Kidney glomerular epithelial cell (primary cell): ENCODE data around the gene TREH.
"Not testable (repeated sequence)": the region's sequence is repeated elsewhere in the genome, so short reads cannot be mapped to it uniquely, and the experiment has no call there.

ENCODE experiments used
- DNase-seq: peaks from one replicate; lab custom pipeline; 2025; lab: John Stamatoyannopoulos, UW

TREH gene

DNA sequence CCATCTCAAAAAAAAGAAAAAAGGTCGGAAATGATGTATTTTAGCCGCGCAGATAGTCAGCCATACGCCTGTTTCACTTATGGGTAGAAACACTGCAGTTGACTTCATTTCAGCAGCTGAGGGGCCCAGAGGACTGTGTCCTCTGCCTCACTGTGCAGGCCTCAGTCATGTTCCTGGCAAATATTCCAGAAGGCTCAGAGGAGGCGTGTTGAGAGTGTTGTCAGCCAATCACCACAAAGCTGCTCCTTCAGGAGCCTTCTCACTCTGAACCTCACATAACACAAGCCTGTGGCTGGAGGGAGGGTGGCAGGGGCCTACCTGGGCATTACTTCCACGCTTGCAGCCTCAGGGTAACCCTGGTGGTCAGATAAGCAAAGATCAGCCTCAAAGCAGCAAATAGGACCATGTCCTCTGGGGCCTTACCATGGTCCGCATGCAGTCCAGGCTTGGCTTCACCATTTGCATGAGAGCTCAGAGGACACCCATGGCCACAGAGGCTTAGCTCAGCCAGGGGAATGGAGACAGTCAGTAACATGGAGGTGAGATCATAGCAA lies 17.3 kb upstream of the TREH start:
- no peak for DNase-seq

DNA sequence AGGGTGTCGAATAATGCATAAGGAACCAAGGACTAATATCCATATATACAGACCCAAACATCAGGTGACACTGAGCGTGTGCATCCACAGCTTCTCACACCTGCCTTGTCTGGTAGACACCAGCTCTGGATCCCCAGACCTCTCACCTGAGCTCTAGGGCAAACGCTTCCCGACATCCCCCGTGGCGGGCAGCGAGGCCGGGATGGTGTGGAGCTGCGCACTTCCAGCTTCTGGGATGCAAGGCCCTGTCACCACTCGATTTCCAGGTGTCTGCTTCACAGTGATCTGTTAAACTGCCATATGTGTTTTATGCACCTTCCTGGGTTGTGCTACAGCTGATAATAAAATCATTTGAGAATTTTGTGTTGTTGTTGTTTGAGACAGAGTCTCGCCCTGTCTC lies 15.3 kb upstream of the TREH start:
- DNase-seq = no peak

DNA sequence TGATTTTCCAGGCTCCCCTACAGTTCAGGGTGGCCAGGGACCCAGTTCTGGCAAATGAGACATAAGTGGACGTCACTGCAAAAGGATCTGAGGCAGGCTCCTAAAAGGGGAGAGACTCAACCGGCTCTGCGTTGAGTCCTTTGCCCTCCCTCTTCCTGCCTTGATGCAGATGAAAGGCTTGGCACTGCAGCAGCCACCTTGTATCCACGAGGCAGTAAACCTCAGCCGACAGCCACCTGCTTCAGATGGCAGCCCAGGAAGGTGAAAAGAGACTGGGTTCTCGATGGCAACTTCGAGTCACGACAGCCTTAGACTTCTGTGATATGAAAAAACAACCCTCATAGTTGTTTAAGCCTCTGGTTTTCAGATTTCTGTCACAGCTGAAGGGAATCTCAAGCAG lies 14.7 kb upstream of the TREH start:
- DNase-seq = no peak

DNA sequence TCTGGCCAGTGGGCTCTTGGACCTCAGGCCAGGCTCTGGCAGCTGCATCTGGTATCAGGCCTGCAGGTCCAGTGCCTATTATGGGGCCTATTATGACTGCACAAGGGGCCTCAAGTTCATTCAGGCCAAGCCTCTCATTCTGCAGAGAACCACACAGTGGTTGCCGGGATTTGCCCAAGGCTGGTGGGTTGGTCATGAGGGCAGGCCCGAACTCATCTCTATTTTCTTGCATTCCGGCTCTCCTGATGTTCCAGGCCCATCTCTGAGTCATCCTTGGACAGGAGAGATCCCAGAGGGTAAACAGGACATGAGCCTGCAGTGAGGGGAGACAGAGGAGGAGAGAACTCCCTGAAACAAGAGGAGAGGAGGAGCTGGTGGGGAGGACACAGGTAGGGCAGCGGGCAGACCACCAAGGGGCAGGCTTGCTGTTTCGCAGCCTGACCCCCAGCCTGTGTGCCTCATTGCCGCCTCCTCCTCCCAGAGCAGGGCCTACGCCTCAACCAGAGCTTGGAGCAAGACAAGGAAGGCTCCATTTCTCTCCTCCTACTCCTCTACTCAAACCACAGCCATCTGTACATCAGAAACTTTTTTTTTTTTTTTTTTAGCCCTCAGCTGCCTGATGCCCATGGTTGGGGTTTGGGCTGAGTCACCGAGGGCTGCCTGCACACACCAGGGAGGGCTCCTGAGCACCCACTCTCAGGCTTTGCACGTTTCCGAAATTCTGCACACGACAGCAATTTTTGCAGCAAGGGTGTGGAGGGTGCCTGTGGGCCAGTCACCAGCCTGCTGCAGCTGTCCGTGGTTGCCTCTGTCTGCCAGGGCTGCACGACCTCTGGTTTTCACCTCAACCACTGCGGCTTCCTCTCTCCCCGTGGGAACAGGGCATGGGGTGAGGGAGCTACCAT lies 12.7 kb upstream of the TREH start:
- peak; percentile 5 for DNase-seq

DNA sequence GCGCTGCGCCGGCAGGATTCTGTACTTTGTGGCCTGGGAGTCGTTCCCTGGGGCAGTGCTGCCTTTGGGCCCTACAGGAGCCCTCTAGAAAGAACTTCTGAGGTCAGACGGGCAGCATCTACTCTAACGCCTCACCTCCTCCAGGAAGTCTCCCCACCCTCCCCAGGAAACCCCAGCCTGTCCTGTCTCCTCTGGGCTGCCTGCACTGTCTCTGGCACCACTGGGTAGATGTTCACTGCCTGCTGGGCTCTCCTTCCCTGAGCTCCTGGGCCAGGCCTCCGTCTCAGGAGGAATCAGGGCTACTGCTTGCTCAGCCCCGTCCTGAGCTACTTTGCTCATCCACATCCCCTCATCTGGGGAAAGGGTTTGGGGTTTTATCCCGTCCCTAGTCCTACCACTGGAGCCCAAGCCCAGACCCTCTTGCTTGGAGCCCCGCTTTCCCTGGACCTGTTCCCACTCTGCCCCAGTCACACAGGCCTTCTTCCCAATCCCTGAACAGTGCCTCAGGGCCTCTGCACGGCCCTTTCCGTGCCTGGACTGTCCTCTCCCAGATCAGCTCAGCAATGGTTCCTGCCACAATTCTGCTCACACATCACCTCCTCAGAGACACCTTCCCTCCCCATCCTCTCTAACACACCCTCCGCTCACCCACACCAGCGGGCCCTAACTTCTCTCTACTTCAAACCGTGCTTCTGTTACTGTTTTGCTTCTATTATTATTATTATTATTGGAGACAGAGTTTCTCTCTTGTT lies 11.3 kb upstream of the TREH start:
- no peak for DNase-seq

DNA sequence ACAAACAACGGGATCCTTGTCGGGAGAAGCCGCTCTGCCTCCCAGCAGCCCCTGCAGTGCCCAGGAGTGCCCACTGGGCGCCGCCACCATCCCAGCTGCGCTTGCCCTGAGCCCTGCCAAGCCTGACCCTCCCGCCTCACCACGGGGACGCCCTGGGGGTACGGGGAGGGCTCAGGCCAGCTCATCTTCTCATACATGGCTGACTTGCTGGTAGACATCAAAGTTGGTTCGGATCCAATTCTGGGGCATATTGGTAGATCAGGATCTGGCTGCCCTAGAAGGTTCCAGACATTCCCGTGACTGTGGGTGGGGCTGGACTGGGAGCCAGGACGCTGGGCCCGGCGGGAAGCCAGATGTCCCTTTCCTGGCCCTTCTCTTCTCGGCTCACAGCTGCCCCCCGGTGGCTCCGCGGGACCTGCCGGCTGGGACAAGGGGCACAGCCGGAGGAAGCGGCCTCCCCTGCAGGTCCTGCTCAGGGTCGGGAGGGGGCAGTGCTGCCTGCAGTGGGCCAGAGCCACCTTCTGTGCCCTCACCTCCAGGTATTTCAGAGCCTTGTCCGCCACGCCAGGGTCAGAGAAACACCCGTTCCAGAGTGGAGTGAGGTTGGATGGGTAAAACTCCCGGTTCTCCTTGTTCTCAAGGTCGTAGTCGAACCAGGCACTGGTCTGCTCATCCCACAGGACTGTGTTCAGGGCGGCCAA lies 10.6 kb upstream of the TREH start:
- peak; percentile 97 for DNase-seq

DNA sequence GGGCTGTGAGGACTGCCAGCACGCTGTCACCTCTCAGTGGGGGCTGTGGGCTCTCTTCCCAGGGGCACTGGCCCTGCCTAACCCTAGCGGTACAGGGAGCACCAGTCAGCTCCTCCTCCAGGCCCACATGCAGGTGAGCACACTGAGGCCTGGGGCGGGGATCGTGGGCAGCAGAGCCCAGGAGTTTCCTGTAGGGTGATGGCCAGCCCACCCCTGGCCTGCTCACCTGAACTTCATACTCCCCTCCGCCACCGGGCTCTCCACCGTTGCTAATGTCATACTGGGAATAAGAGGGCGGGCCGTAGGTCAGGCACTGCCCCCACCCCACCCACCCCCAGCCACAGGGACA lies 10.0 kb upstream of the TREH start:
- no peak for DNase-seq

DNA sequence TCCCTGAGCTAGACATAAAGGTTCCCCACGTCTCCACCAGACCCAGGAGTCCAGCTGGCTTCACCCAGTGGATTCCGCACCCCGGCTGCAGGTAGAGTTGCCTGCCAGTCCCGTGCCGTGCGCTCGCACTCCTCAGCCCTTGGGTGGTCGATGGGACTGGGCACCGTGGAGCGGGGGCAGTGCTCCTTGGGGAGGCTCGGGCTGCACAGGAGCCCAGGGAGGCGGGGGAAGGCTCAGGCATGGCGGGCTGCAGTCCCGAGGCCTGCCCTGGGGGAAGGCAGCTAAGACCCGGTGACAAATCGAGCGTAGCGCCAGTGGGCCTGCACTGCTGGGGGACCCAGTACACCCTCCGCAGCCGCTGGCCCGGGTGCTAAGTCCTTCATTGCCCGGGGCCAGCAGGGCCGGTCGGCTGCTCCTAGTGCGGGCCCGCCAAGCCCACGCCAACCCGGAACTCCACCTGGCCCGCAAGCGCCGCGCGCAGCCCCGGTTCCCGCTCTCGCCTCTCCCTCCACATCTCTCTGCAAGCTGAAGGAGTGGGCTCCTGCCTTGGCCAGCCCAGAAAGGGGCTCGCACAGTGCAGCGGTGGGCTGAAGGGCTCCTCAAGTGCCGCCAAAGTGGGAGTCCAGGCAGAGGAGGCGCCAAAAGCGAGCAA lies 9.5 kb upstream of the TREH start:
- DNase-seq = no peak

DNA sequence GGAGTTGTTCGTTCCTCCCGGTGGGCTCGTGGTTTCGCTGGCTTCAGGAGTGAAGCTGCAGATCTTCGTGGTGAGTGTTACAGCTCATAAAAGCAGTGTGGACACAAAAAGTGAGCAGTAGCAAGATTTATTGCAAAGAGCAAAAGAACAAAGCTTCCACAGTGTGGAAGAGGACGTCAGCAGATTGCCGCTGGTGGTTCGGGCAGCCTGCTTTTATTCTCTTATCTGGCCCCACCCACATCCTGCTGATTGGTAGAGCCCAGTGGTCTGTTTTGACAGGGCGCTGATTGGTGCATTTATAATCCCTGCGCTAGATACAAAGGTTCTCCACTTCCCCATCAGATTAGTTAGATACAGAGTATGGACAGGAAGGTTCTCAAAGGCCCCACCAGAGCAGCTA lies 8.9 kb upstream of the TREH start:
- DNase-seq = not testable (repeated sequence)

DNA sequence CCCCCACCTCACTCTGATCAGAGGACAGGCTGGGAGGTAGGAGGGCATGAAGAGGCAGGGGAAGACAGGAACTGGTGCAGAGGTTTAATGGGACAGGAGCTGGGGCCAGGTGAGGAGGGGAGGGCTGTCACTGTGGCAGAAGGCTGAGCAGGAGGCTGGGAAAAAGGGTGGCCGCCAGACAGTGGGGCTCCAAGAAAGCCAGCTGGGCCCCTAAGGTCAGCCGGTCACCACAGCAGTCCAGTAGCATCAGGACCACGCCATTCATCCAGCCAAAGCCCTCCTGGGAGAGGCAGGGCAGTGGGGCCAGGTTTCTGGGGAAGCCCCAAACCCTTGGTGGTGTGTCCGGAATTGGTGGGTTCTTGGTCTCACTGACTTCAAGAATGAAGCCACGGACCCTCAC lies 8.5 kb upstream of the TREH start:
- no peak for DNase-seq

DNA sequence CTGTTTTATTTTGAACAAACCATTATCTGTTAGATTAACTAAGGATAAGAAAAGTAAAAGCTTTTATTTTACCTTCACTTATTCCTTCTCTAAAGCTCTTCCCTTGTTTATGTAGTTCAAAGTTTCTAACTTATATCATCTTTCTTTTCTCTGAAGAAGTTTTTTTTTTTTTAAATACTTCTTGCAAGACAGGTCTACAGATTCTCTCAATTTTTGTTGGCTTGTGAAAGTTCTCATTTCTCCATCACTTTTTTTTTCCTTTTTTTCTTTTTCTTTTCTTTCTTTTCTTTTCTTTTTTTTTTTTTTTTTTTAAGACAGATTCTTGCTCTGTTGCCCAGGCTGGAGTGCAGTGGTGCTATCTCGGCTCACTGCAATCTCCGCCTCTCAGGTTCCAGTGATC lies 4.7 kb upstream of the TREH start:
- DNase-seq = no peak

DNA sequence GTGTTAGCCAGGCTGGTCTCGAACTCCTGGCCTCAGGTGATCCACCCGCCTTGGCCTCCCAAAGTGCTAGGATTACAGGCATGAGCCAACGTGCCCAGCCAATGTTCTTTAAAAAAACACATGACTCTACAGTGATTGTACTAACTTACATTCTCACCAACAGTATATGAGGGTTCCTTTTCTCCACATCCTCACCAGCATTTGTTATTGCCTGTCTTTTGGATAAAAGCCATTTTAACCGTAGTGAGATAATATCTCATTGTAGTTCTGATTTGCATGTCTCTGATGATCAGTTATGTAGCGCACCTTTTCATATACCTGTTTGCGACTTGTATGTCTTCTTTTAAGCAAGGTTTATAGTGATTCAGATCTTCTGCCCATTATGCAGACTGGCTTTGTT lies 3.5 kb upstream of the TREH start:
- not testable (repeated sequence) for DNase-seq

DNA sequence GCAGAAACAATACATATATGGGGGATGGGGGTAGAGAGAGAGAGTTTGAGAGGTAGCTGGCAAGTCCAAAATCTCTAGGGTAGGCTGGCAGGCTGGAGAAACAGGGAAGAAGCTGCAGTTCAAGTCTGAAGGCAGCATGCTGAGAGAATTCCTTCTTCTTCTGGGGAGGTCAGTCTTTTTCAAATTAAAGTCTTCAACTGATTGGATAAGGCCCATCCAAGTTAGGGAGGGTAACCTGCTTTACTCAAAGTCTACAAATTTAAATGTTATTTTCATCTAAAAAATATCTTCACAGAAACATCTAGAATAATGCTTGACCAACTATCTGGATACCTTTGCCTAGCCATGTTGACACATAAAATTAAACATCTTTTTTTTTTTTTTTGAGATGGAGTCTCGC lies 2.9 kb upstream of the TREH start:
- no peak for DNase-seq

DNA sequence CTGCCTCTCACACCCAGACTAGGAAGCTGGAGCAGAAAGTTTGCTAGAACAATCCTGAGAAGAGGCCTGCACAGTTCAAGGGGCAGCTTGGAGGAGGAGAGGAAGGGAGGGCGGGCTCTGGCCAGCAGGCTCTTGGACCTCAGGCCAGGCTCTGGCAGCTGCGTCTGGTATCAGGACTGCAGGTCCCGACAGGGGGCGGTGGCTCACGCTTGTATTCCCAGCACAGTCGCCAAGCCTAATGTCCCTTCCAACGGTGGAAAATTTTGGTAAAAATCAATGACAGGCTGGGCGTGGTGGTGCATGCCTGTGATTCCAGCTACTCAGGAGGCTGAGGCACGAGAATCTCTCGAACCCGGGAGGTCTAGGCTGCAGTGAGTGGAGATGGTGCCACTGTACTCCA lies 542 bp downstream of the TREH start:
- not testable (repeated sequence) for DNase-seq

DNA sequence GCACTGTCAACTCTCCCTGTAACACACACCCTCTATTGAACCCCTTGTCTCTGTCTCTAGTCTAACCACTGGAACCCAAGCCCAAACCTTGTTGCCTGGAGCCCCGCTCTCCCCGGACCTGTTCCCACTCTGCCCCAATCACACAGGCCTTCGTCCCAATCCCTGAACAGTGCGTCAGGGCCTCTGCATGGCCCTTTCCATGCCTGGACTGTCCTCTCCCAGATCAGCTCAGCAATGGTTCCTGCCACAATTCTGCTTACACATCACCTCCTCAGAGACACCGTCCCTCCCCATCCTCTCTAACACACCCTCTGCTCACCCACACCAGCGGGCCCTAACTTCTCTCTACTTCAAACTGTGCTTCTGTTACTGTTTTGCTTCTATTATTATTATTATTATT lies 1.5 kb downstream of the TREH start:
- no peak for DNase-seq

DNA sequence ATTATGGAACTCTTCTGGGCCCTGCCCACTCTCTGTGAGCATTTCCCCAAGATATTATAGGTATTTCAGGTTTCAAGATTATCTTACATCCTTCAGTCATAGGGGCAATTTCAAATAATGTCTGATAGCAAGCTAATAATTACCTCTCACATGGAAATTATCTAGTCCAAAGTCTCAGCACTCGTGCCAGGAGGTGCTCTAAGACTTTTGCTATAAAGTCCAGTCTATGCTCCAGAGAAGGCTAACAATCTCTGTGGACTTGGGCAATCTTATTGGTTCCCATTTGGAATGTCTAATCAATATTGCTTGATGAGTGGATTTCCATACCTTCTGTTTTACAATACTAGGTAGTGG lies 5.4 kb downstream of the TREH start:
- DNase-seq = no peak

DNA sequence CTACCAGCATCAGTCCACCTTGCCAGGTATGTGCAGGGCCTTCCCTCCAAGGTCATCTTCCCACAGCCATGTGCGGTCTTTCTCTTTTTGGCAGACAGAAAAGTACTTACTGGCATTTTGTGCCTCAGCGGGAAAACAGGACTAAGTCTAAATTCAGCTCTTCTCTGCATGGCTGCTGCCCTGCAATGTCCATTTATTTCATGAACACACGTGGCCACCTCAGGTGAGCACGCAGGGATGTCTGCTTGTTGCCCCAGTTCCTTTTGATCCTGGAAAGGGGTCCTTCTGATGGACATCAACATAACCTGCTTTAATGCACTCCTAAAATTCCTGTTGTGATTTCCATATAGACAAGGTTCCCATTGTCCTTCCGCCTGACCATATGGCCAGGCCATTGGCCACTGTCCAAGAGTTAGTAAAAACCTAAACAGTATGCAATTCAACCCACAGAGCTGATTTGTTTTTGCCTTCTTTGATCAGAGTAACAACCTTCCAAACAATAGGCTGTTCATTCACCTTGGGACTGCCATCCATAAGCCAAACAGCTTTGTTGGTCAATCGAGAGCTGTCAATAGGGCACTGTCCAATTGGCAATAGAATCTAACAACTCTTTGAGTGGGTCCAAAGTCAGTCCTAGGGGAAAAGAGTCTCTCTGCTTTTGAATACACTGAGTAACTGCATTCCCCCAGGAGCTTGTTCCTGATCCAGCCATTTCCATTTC lies 5.9 kb downstream of the TREH start:
- no peak for DNase-seq

DNA sequence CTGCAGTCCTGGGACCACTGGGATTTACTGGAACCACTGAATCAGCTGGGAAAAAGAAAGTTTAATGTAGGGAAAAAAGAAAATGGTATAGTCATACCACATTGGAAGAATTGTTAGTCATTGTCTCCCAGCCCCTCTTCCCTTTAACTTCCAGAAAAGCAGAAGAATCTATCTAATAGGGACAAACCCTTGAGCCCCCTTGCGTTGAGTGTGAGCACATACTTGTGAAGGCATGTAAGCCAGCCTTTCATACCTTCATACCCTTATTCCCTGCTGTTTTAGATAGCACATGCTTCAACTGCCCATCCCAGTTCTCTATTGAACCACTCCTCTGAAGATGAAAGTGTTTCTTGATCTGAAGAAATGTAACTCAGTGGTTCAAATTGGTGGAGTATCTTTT lies 6.6 kb downstream of the TREH start:
- DNase-seq = no peak

DNA sequence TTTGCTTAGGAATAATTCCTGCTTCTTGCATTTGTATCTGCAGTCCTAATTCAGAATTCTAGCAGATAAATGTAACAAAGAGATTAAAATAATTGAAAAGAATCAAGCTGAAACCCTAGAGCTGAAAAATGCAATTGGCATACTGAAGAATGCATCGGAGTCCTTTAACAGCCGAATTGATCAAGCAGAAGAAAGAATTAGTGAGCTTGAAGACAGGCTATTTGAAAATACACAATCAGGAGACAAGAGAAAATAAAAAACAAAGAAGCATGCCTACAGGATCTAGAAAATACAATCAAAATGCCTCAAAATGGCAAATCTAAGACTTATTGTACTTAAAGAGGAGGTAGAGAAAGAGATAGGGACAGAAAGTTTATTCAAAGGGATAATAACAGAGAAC lies 8.2 kb downstream of the TREH start:
- no peak for DNase-seq

DNA sequence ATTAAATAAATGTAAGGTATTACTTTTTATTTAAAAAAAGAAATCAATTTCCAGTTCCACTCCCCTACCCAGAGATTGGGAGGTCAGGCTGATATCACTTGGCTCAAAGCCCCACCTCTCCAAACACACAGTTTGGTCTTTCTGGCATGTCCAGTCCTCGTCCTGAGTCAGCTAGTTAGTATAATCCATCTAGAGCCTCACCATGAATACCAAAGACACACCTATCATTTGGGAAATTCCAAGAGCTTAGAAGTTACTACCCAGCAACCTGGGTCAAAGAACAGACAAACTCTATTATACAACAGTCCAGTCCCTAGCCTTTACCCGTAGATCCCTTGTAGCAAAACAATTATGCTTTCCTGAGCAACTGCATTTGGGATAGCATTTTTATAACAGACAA lies 9.4 kb downstream of the TREH start:
- no peak for DNase-seq

DNA sequence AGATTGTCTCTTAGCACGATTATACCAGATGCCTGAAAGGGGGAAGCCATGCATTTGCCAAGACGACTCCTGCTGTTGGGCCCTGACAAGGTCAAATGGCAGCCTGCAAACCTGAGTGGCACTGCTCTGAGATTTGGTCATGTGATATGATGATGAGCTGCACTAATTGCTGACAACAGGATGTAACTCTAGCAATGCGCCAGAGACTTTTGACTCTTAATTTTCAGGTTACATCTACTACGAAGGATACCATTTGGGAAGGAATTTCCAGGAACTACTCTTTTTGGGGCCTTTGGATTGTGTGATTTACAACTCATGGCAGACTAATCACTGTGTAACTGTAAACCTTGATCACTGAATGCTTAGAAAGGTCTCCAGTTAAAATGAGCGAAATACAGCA lies 13.1 kb downstream of the TREH start:
- DNase-seq = no peak

DNA sequence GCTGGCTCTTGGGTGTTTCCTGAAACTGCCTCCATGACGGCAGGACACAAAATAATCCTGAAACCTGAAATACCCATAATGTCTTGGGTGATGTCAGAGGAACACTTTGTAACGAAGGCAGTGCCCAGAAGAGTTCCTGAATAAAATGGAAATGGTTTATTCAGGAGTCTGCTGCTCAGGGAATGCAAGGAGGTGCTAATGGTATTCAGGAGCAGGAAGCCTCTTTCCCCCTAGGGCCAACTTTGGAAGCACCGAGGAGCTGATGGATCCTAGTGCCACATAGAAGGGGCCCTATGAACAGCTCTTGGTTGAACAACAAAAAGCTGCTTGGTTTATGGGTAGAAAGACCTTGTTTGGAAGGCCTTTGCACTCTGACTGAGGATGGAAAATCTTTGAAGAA lies 15.5 kb downstream of the TREH start:
- DNase-seq = no peak
